Left cardiac atrium (tissue), 4 donors: ENCODE data around the gene RAB6B. TPM values are rescaled to one million over a fixed set of nuclear protein-coding genes. Genes with fewer than 3 reads are reported as not detected.

Source experiments
- ATAC-seq, 2 donors: fragments of 200-7000 bp; cut with Tn5 transposase; one replicate each; pipeline ENCODE4 v1.9.1; 2020; ENCODE audit warnings: mild to moderate bottlenecking in 2 of 2, moderate library complexity in 2 of 2
- DNase-seq: peaks from one replicate; pipeline ENCODE4 v3.0.0-alpha.2; 2020
- intact Hi-C, 2 donors: fragments of 100-400 bp; cut with DNase I; formaldehyde crosslinking; loops; one replicate each; pipeline versions ENCODE4 v1.14.1 to v1.15.1; 2022 to 2023
- total RNA-seq, 2 donors: library from RNA; stranded (reverse); fragmentation: NEBNext Ultra II Directional; extraction: Animal tissue kit (Norgen Biotek cat#: 25700); gene quantifications; one replicate each; pipeline ENCODE4 v1.2.1, GENCODE V29; 2021
- donor health status: DM: no; HTN: yes; CAD: no.
- donor health status: DM: no; HTN: yes; CAD: no; lungs with severe emphysema.
- donor health status: DM: yes; HTN: yes; CAD: no.
- donor health status: Dilated cardiomyopathy.

Gene RAB6B
- total RNA-seq, 2 donors from 2014 or later: 41.4 to 41.6 TPM

GRCh38 chr3:133851266-133851906 is 44.3 kb downstream of the RAB6B start:
- ATAC-seq (no peak), DNase-seq (no peak)

GRCh38 chr3:133850034-133850433 is 45.6 kb downstream of the RAB6B start:
- intact Hi-C loops: no loop called here
- no peak for DNase-seq
- ATAC-seq: no peak

More at GRCh38 chr3:133851266-133851906, 44.3 kb downstream of the RAB6B start:
- intact Hi-C loops: no loop called here

DNA sequence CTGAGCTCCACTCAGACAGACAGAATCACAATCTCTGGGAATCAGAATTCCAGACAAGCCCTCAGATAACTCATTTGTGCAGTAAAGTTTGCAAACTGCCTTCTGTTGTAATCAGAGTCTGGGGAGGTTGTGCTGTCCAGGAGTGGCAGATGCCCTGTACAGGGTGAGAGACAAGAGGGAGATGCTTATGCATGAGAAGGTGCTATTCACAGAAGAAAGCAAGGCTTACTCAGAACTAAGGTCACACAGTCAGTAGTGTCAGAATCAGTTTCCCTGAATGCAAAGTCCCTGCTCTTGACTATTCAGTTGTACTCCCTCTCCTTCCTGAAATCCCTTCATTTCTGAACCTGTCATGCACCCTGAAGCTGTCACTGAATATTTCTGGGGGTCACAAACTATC is 46.3 kb downstream of the RAB6B start:
- no peak for ATAC-seq
- intact Hi-C loops: no loop called here
- DNase-seq: no peak

- ATAC-seq (no peak), DNase-seq (no peak)
- intact Hi-C loops: no loop called here
These were observed 50.6 kb downstream of the RAB6B start for GRCh38 chr3:133845127-133845526.

- peak; percentile 44 to 89 for ATAC-seq
- intact Hi-C loops: no loop called here
- no peak for DNase-seq
These were observed 52.0 kb downstream of the RAB6B start for GRCh38 chr3:133843634-133844033.

GRCh38 chr3:133842158-133842557 is 53.5 kb downstream of the RAB6B start:
- ATAC-seq: no peak
- intact Hi-C loops: no loop called here

GRCh38 chr3:133841196-133841595 is 54.5 kb downstream of the RAB6B start:
- ATAC-seq (no peak), DNase-seq (no peak)
- intact Hi-C loops: no loop called here

More at GRCh38 chr3:133842158-133842557, 53.5 kb downstream of the RAB6B start:
- no peak for DNase-seq

GRCh38 chr3:133840767-133841166 is 54.9 kb downstream of the RAB6B start:
- intact Hi-C loops: no loop called here
- no peak for DNase-seq
- no peak for ATAC-seq

- ATAC-seq (no peak), DNase-seq (no peak)
- intact Hi-C loops: no loop called here
These were observed 55.5 kb downstream of the RAB6B start for GRCh38 chr3:133840055-133840737.

GRCh38 chr3:133838916-133839800 is 56.5 kb downstream of the RAB6B start:
- ATAC-seq: no peak
- intact Hi-C loops: no loop called here
- no peak for DNase-seq

GRCh38 chr3:133838296-133838789 is 57.3 kb downstream of the RAB6B start:
- ATAC-seq (no peak), DNase-seq (no peak)
- intact Hi-C loops: no loop called here

DNA sequence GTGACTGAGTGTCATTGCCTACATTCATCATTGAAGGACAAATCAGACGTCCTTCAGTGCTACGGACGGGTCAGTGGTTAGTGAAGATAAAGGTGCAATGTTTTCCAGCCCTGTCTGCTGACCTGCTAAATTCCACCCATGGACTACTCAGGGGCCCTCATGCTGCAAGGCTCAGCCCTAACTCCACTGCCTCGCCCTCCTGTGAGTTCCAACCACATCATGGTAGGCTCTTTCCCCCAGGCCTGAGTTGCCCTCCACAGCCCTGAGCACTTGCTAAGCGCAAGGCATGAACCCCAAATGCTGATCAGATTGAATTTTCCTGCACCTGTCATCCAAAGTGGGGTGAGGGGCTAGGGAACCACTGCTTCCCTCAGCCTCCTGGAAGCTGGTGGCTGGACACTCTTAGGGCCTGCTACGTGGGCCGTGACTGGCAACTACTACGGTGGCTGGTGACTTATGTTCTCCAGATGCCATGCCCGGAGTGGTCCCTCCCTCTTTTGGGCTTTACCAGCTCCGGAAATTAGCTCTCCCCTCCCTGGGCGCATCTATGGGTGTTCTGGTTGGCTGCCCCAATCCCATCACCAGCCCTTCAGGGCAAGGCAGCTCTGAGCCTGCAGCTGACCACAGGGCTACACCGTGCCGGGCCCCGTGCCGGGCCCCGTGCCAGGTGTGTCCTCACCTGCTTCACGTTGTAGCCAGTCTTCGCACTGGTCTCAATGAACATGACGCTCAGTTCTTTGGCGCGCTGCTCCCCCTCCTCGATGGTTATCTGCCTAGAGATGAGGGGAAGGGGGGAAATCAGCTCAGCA is 58.0 kb downstream of the RAB6B start:
- DNase-seq (no peak), ATAC-seq (no peak)
- intact Hi-C loops: no loop called here

- intact Hi-C loops: no loop called here
- DNase-seq (no peak), ATAC-seq (no peak)
These were observed 59.1 kb downstream of the RAB6B start for GRCh38 chr3:133836497-133837158.

DNA sequence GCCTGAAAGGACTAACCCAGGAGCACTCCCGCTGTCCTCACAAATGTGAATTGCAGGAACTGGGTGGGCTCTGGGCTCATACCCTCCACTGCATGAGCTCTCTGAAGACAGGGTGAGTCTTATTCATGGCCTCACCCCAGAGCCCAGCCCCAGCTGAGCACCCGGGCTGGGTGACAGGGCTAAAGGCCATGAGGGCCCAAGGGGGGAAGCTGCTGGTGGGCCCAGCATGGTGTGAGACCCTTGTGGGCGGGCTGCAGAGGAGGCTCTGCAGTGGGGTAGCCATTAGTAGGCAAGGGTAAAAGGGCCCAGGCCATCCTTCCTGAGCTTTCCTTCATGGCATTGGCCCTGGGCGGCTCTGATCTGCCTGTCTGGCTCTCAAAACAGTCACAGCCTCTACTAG is 59.7 kb downstream of the RAB6B start:
- DNase-seq (no peak), ATAC-seq (no peak)
- intact Hi-C loops: no loop called here

- DNase-seq: no peak
- intact Hi-C loops: no loop called here
- no peak for ATAC-seq
These were observed 60.3 kb downstream of the RAB6B start for GRCh38 chr3:133835418-133835743.

GRCh38 chr3:133834621-133835417 is 60.9 kb downstream of the RAB6B start:
- intact Hi-C loops: no loop called here
- ATAC-seq (no peak), DNase-seq (no peak)

DNA sequence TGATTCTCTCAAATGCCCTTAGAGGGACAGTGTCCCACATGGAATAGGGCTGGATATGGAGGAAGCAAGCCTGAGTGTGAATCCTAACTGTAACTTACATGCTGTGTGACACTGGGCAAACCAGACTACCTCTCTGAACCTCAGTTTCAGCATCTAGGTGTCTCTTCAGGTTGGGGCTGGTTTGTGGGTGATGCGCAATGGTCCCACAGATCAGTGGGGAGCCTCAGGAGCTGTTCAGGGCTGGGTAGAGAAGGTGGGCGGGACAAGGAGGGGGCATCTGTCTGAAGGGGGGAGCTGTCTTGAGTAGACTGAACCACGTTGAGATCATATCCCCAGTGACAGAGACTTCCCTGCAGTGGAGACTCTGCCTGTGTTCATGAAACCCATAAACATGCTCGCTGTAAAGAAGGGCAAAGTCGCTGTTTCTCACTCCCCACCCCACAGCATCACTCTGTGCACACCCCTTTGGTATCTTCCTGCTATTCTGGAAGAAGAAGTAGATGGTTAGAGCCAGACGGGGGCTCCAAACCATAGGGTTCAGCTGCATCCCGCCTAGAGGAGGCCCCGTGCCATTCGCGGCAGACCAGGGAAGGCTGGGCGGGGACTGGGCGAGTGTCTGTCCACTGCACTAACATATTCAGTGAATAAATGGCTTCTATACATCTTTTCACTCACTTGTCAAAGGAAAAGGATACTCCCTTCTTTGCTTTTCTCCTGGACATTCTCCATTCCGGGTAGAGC is 61.6 kb downstream of the RAB6B start:
- no peak for ATAC-seq
- intact Hi-C loops: no loop called here
- no peak for DNase-seq
